GM18520 (cell line): Measurements from ENCODE around the gene FAM151A.

Experiments
- ATAC-seq: cut with Tn5 transposase; IDR thresholded peaks from one replicate; pipeline ENCODE4 v1.9.1; 2021; ENCODE audit not compliant: unreplicated experiment

The FAM151A gene

GRCh38 chr1:54581621-54582035 lies 41.7 kb downstream of the FAM151A start:
- ATAC-seq: no peak

- no peak for ATAC-seq
Observed at GRCh38 chr1:54580856-54581550, 42.3 kb downstream of the FAM151A start.

DNA sequence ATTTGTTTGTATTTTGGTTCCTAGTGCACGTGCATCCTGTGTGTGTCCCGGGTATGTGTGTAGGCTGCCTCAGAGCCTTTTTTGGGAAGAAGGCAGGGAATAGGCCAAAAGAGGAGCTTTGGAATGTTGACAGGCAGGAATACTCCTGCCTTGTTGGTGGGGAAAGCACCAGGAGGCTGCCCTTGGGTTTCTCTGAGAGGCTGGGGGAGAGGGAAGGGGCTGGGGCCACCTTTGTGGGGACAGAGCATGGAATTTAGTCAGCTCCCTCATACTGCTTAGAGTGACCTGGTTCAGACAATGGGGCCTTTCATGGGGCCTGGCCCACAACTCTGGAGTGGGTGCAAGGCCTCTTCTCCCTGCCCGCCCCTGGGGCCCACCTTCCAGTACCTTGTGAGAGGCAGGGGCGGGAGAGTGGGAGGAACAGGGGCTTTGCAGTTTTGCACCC lies 44.0 kb downstream of the FAM151A start:
- ATAC-seq: no peak

GRCh38 chr1:54577612-54578011 lies 45.7 kb downstream of the FAM151A start:
- no peak for ATAC-seq

DNA sequence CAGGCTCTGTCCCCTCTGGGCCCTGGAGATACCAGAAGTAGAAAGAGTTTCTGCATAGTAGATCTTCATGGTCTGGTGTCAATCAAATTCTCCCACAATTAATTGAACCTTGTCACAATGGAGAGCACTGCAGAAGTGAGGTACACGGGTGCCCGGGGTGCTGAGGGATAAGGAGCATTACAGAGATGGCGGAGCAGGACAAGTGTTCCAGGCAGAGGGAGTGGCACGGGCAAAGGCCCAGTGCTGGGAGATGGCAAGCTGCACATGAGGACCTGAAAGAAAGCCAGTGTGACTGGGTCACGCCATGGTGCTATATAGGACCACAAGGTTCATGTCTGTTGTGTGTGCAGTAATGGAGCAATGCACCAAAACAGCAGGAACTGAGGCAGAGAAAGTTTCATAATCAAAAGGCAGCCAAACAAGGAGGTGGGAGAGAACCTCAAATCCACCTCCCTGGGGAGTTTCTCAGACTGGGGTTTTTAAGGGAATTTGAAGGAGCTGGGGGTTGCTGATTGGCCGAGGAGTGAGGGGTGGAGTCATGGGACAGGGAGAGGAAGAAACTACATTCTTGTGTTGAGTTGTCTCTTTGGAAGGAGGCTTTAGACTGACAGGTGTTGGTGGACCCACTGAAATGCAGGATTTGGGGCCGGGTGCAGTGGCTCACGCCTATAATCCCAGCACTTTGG lies 47.6 kb downstream of the FAM151A start:
- ATAC-seq: no peak

DNA sequence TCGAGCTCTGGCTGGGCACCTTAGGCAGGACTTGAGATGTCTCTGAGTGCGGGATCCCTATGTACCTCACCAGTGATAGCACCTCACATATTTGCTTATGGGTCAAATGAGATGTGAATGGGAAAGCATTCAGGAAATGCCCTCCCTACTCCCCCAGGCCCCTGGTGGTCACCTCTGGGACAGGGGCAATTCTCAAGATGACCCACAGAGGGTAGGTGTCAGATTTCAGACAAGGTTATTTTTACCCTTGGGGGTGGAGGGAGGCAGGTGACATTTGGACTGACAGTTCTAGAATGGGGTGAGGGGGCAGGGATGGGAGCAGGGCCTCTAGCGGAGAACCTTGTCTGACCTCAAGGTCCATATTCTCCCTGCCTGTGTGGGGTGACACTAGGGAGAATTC lies 48.2 kb downstream of the FAM151A start:
- no peak for ATAC-seq

GRCh38 chr1:54574158-54574778 lies 49.1 kb downstream of the FAM151A start:
- no peak for ATAC-seq

- ATAC-seq: no peak
Observed at GRCh38 chr1:54572542-54572850, 50.8 kb downstream of the FAM151A start.

DNA sequence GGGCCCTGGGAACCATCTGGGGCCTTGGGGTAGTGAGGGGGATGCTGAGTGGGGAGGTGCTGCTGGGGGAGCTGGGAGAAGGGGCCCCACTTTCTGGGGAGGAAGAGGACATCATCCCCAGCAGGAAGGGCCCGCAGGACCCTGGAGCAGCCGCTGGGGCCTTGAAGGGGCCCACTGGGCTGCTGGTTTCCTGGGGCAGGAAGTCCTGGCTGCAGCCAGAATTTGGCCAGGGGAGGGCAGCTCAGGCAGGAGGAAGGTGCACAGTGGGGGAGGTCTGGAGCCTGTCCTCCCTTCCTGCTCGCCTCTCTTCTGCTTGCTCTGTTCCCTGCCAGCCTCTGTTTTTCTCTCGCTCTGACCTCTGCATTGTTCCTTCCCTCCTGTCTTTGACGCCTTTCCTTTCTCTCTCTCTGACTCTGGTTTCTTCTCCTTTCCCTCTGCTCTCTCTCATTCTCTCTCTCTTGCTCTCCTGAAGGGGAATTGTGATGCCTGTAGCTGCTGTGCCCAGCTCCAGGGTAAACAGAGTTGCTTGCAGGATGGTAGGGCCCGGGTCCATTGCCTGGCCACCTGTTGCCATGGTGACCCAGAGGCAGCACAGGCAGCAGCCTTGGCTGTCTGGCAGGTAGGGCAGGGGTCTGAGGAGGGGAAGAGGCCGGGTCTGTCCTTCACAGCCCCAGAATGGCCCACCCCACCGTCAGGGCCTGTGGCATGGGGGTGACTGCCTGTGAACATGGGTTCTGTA lies 51.4 kb downstream of the FAM151A start:
- no peak for ATAC-seq

DNA sequence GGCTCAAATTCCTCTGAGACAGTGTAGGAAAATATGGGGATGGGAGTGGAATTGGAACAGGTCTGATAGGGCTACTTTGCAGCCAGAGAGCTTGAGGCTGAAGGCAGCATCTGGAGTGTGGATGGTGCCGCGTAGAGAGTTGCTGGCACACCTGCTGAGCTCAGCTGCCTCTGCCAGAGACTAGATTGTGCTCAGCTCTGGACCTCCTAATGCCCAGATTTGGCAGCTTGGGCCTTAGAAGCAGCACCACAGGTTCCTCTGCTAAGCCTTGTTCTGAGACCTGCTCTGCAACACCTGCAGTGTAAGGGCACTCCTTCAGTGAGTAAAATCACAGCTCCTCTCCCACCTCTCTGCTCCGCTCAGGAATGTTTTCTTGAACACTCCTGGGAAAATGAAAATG lies 52.0 kb downstream of the FAM151A start:
- no peak for ATAC-seq

DNA sequence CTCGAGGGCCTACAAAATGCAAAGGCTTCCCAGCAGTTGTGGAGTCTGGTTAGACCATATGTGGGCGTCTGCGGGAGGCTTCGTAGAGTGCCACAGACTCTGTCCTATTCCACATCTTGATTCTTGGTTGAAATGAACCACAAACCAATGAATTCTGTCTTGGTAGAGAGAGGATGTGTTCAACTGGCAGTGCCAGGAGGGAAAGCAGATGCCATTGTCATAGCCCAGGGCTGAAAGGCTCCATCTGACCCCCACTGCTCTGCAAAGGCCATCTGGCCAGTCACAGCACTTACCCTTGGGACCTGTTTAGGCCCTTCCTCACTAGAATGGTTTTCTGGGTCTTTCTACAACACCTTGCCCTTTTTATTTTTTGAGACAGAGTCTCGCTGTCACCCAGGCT lies 53.2 kb downstream of the FAM151A start:
- ATAC-seq: no peak

DNA sequence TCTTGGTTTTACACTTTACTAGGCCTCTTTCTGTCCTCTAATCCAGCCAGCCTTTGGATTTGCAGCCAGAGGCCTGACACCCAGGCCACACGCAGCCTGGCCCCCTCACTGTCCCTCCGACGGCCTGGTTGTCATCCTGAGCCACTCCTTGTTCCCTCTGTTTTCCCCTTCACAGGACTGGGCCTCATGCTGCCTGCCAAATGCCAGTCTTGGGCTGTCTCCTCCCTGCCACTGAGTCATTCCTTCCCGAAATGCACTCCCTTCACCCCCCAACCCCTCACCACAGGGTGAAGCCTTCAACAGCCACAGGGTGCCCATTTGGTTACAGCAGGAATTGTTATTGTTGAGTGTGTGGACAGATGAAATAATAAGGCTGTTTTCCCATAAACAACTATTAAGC lies 54.0 kb downstream of the FAM151A start:
- no peak for ATAC-seq

DNA sequence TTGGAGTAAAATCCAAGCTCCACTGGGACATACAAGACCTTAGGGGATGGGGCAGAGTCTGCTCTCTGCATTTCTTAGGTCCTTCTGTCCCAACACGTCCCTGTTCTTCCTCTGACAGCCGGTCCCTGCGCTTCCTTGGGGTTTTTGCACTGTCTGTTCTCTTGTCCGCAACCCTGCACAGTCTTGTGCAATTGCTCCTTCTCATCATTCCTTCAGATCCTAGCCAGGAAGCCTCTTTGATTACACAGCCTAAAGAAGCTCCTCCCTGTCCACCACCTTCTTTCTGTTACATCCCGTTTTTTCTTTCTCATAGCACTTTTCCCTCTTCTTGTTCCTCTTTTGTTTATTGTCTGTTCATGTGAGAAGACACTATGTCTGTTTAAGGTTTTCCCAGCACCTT lies 55.4 kb downstream of the FAM151A start:
- no peak for ATAC-seq

GRCh38 chr1:54566438-54567141 lies 56.7 kb downstream of the FAM151A start:
- ATAC-seq: no peak

- ATAC-seq: no peak
Observed at GRCh38 chr1:54565113-54565501, 58.2 kb downstream of the FAM151A start.

DNA sequence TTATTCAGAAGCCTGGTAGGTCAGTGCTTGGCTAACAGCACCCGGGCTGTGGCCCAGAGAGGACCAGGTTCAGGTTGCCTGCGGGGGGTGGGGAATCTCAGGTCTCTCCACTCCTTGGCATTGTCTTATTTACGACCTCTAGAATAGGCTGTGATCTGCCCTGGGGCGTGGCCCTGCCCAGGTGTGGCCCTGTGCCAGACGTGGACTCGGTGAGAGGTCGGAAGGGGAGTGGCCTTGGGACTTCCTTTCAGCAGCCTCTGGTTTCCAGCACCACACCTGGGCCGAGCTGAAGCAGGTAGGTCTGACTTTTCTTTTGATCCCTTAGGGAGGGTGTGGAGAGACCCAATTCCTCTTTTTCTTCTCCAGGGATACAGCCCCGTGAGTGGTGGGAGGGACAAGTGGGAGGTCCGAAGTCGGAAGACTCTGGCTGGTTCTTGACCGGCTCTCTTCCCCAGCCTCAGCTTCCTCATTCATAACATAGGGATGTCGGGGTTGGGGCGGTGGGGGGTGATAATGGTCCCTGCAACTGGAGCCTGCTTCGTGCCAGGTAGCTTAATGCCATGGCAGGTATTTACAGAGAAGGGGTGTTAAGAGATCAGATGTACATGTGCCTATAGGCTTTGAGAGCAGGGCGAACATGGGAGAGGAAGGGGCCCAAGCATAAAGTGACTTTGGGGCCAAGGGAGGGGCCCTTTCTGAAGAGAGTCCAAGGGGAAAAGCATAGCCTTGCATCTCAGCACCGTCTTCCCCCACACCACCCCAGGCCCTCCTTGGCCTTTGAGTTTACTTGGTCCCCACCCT lies 58.8 kb downstream of the FAM151A start:
- ATAC-seq: no peak

- no peak for ATAC-seq
Observed at GRCh38 chr1:54559771-54560231, 63.5 kb downstream of the FAM151A start.
